Mucosa of gallbladder (tissue), 1 donor: ENCODE measurements around the gene STAT5B. TPM values are rescaled to one million over a fixed set of nuclear protein-coding genes. Genes with fewer than 3 reads are reported as not detected.
"Not testable (repeated sequence)": the region's sequence is repeated elsewhere in the genome, so short reads cannot be mapped to it uniquely, and the experiment has no call there.

Experiments
- DNase-seq: peaks from one replicate; pipeline ENCODE4 v3.0.0-alpha.2; 2020; ENCODE audit warnings: low spot score
- total RNA-seq: library from RNA; stranded (reverse); gene quantifications from one replicate; pipeline ENCODE4 v1.2.1, GENCODE V29; 2021
- donor health status: DM: no; HTN: no; CAD: no.

The STAT5B gene
- total RNA-seq, 1 donor from 2014 or later: 61.7 TPM

- no peak for DNase-seq
Measured at GRCh38 chr17:42268236-42268635, 8.0 kb downstream of the STAT5B start.

DNA sequence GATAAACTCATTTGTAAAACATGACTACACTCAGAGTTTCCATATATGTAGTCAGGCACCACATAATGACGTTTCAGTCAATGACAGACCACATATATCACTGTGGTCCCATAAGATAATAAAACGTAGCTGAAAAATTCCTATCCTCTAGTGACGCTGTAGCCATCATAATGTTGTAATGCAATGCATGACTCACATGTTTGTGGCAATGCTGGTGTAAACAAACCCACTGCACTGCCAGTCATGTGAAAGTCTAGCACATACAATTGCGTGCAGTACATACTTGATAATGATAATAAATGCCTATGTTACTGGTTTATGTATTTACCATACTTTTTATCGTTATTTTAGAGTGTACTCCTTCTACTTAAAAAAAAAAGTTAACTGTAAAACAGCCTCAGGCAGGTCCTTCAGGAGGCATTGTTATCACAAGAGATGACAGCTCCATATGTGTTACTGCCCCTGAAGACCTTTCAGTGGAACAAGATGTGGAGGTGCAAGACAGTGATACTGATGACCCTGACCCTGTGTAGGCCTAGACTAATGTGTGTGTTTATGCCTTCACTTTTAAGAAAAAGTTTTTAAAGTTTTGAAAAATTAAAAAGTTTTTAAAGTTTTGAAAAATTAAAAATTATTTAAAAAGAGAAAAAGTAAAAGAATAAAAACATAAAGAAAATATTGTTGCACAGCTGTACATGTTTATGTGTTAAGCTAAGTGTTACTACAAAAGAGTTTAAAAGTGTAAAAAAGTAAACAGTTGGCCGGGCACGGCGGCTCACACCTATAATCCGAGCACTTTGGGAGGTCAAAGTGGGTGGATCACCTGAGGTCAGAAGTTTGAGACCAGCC is 9.0 kb downstream of the STAT5B start:
- DNase-seq: no peak

GRCh38 chr17:42266462-42266861 is 9.7 kb downstream of the STAT5B start:
- DNase-seq: no peak

DNA sequence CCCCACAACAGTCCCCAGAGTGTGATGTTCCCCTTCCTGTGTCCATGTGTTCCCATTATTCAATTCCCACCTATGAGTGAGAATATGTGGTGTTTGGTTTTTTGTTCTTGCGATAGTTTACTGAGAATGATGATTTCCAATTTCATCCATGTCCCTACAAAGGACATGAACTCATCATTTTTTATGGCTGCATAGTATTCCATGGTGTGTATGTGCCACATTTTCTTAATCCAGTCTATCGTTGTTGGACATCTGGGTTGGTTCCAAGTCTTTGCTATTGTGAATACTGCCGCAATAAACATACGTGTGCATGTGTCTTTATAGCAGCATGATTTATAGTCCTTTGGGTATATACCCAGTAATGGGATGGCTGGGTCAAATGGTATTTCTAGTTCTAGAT is 11.8 kb downstream of the STAT5B start:
- not testable (repeated sequence) for DNase-seq

- DNase-seq: no peak
Measured at GRCh38 chr17:42260318-42260717, 15.9 kb downstream of the STAT5B start.

GRCh38 chr17:42255445-42255844 is 20.7 kb downstream of the STAT5B start:
- no peak for DNase-seq

- no peak for DNase-seq
Measured at GRCh38 chr17:42253578-42253977, 22.6 kb downstream of the STAT5B start.

- no peak for DNase-seq
Measured at GRCh38 chr17:42252597-42253550, 23.3 kb downstream of the STAT5B start.

DNA sequence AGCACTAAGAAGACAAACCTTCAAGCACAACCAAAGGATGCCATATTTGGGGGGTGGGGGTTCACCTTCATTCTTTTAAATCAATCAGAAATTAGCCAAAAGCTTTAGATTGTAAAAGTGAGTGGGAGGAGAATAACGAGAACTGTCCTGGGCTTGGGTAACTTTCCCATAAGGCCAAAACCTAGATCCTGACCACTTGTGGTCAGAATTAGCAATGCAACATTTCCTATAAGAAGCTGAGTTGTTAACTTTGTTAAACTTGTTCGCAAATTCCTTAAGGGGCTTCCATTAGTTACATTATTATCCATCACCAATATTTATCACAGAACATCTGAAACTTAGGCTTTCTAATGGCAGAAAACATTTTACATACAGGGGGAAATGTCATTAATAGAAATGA is 25.1 kb downstream of the STAT5B start:
- DNase-seq: no peak

DNA sequence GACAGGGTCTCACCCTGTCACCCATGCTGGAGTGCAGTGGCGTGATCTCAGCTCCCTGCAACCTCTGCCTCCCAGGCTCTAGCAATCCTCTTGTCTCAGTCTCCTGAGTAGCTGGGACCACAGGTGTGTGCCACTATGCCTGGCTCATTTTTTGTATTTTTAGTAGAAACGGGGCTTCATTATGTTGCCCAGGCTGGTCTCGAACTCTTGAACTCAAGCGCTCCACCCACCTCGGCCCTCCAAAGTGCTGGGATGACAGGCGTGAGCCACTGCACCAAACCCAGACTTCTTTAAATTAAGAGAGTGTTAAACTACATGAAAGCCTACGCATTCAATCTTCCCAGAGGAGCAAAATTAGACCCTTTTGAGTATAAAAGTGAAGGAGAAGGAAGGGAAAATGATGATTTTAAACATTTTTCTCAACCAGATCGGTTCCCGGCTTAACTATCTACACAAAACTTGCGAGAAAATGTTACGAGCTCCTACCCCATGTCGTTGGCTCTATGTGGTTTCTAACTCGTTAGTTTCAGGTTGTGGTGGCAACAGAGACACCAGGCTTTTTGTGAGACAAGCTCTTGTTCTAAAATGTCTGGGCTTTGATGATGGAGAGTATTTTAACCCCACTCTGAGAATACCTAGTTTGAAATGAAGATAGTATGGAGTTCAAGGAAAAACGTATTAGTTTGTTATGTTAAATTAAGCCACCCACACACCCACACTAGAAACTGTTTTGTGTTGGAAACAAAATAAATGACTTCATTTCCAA is 26.3 kb downstream of the STAT5B start:
- DNase-seq: no peak

GRCh38 chr17:42248351-42249179 is 27.6 kb downstream of the STAT5B start:
- DNase-seq: peak; percentile 89

DNA sequence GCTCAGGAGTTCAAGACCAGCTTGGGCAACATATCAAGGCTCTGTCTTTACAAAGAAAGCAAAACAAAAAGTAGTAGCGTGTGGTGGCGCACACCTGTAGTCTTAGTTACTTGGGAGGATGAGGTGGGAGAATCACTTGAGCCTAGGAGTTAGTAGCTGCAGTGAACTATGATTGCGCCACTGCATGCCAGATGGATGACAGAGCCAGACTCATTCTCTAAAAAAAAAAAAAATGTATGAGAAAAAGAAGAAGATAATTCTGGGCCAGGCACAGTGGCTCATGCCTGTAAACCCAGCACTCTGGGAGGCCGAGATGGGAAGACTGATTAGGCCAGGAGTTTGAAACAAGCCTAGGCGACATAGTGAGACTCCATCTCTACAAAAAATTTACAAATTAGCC is 28.5 kb downstream of the STAT5B start:
- no peak for DNase-seq

DNA sequence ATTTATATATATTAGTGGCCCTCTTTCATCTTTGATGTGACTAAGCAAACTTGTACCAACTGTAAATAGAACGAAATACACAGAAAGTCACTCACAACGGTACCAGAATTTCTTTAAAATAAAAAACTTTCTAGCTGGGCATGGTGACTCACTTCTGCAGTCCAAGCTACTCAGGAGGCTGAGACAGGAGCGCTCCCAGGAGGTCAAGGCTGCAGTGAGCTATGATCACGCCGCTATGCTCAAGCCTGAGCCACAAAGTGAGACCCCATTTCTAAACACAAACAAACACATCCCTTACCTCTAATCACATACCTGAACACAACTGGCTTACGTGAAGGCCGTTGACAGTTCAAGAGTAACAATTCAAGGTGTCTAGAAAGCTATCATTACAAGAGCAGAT is 29.7 kb downstream of the STAT5B start:
- DNase-seq: no peak

GRCh38 chr17:42245183-42245582 is 31.0 kb downstream of the STAT5B start:
- not testable (repeated sequence) for DNase-seq

DNA sequence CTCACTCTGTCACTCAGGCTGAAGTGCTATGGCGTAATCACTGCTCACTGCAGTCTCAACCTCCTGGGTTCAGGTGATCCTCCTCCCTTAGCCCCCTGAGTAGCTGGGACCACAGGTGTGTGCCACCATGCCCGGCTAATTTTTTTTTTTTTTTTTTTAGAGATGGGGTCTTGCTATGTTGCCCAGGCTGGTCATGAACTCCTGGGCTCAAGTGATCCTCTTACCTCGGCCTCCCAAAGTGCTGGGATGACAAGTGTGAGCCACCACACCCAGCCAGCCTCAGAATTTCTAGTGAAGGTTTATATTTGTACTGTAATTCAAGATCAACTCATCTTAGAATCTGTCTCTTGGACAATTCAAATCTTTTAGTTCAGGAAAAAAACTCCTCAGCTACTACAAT is 32.1 kb downstream of the STAT5B start:
- not testable (repeated sequence) for DNase-seq

DNA sequence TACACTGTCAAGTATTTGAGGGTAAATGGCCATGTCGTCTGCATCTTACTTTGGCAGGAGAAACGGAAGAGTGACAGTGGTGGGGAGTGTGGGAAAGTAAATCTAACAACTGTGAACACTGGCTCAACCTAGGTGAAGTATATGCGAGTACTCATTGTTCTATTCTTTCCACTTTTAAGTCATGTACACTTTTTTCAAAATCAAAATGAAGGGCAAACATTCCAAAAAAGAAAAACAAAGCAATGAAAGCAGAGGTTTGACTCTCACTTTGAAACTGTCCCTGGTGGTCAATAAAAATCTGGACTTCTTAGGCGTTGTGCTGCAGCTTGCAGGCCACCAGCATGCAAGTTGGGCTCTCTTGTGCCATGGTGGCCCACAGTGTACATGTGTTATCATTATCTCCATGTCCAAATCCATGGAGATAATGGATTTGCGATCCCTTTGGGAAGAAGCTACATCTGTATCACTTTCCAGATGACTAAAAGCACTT is 32.7 kb downstream of the STAT5B start:
- DNase-seq: no peak

DNA sequence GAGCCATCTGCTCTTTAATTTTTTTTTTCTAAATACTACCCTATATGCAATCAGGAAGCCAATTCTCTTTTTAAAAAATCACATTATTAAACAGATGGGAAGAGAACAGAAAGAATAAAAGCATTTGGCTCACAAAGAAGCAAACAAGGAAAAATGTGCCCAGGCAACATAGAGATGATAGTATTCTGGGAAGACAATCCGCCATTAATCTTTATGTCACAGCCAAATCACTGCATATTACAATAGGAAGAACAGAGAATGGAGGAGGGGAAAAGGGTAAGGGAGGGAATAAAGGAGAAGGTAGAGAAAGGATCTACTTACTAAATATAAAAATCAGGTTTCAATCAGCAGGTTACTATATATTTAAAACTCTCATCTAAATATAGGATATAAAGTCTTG is 34.3 kb downstream of the STAT5B start:
- DNase-seq: no peak

DNA sequence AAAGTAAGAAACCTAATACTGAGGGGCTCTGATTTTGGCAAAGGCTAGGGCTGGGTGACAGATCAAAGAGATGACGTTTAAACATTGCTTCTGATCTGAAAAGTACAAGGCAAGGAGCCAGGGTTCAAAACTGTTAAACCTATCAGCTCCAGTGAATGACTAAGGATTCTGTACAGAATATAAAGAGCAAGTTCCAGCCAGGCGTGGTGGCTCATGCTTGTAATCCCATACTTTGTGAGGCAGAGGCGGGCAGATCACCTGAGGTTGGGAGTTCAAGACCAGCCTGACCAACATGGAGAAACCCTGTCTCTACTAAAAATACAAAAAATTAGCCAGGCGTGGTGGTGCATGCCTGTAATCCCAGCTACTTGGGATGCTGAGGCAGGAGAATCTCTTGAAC is 35.3 kb downstream of the STAT5B start:
- not testable (repeated sequence) for DNase-seq

GRCh38 chr17:42240201-42240600 is 36.0 kb downstream of the STAT5B start:
- no peak for DNase-seq

DNA sequence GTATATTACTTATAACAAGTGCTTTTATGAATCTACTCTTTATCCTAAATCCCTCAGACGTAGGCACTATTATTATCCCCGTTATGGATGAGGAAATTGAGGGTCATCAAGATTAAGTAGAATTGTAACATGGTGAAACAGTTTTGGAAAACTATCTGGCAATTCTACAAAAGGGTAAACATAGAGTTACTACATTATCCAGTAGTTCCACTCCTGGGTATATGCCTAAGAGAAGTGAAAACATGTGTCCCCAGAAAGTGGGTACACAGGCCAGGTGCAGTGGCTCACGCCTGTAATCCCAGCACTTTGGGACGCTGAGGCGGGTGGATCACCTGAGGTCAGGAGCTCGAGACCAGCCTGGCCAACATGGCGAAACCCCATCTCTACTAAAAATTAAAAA is 36.6 kb downstream of the STAT5B start:
- DNase-seq: not testable (repeated sequence)

DNA sequence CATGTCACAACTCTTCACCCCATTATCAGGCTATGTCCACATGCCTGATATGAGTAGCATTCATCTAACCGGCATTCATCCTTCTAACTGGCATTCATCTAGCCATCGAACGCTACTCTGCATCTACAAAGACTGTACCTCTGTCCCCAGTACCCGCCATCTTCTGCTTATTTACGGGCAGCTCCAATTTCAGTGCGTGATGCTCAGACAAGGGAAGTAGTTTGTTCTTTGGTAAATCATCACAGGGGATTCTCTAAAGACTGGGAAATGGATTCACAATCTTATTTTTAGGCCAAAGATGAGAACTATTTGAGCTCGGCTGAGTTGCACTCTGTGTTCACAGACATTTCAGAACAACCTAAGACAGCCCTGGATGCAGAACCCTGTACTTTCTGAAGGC is 39.4 kb downstream of the STAT5B start:
- DNase-seq: no peak
